Activated CD4-positive, alpha-beta T cell treated with anti-CD3 and anti-CD28 coated beads for 1 hour (primary cell): ENCODE data around the gene BORCS8.

Experiments used
- DNase-seq: peaks from one replicate; pipeline ENCODE4 v3.0.0-alpha.2; 2020

BORCS8 gene

DNA sequence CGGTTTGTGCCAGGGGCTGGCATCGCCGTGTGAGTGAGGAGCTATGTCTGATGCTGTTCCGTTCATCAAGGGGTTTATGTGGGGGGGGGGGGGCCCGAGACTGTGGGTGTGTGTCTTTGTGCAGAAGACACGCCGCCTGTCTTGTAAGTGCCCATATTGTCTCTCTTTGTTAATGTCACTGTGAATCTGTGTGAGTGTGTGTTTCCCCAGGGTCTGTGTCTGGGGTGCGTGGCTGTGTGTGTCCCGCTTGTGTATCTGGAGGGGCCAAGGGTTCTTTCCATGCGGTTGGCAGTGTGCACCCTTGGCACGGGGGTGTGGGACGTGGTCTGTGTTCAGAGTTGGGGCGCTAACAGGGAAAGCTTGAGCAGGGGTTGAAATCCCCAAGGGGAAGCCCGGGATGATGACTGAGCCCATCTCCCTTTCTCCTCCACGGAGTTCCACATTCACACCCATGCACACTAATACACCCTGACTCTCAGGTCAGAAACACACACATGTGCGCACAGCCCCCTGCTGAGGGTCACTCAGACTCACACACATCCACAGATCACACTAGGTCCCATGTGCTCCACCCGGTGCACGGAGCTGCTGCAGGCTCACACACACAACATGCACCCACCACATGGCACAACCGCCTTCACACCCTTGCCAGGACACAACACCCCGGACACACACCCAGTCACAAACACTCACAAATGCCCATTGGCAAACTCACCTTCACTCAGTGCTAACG is 21.6 kb upstream of the BORCS8 start:
- no peak for DNase-seq

DNA sequence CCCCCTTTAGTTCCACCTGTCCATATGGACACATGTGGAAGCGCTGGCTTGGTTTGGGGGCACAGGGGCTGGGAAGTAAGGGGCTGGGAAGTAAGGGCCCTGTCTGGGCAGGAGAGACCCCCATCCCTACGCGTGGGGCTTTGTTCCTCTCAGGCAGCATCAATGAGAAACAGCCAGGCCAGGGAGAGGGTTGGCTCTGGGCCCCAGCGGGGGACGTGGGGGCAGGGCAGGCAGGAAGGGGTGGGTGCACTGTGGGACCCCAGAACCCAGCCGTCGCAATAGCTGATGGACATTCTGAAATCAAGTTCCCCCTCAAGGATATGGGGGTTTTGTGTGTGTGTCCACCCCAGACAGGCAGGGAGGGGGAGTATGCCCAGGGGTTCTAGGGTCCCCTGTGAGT is 21.0 kb upstream of the BORCS8 start:
- DNase-seq, result no peak

DNA sequence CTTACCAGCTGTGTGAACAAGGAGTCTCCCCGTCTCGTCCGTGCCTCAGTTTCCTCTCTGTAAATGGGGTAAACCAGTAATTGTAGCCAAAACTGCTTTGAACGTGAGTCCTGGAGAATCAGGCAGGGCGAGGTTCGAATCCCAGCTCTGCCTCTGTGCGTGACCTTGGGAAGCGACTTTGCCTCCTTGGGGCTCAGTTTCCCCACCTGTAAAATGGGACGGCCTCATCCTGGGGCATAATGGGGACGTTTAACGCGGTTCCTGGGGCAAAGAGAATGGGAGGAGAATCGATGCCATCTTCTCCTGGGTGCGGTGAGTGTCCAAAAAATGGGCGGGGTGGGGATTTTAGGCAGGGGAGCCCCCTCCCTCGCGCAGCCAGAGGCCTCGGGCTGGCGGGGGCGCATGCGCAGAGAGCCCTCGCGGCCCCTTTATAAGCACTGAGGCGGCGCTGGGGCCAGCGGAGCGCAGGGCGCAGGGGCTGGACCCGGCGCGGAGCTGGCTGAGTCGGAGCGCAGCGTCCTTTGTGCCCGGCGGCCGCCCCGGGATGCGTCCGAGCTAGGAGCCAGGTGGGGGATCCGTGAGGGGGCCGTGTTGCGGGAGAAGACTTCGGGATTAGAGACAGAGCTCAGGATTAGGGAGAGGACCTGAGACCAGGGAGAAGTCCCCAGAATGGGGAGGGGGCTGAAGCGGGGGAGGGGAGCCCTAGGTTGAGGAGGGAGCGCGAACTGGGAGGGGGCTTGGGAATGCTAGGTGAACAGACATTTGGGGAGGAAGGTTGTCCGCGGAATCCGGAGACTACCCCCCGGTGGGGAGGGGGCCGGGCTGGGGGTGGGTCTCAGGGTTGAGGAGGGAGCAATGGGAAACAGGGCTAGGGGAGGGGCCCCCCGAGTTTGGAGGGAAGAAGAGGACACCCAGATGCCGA is 19.8 kb upstream of the BORCS8 start, which contains the start of gene NCAN:
Gene NCAN (plus strand): TSS at position 460 of the 922 bp plus-strand sequence. CDS start 4,996 bp downstream, outside the sequence.
- DNase-seq, result no peak

DNA sequence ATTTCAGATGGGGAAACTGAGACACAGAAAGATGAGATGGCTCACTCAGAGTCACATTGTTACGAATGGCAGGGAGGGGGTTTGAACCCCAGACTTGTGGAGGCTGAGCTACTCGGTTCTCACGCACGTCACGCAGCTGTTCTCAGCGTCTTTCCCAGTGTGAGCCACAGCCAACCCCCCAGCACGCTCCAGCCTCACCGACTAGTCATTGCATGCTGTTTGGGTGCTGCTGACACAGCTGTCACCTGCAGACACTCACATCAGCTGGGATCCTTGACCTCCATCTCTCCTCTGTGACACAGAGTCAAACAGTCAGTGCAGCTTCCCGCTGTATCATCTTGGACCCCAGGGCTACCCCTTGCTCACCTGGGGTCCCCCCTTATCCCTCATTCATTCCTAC is 17.4 kb upstream of the BORCS8 start:
- DNase-seq, result no peak

- DNase-seq, result no peak
These were observed 16.0 kb upstream of the BORCS8 start for GRCh38 chr19:19207637-19208572.

GRCh38 chr19:19206938-19207337 is 15.0 kb upstream of the BORCS8 start:
- no peak for DNase-seq

- no peak for DNase-seq
These were observed 13.8 kb upstream of the BORCS8 start for GRCh38 chr19:19205416-19206410.

GRCh38 chr19:19204181-19204580 is 12.2 kb upstream of the BORCS8 start:
- DNase-seq, result no peak

- DNase-seq, result peak; percentile 87
These were observed 11.3 kb upstream of the BORCS8 start, which contains the start of gene NR2C2AP for GRCh38 chr19:19203012-19203856. Gene NR2C2AP (minus strand): TSS chr19:19203414. CDS start chr19:19203060, 354 bp downstream.

GRCh38 chr19:19202707-19203011 is 10.7 kb upstream of the BORCS8 start:
- no peak for DNase-seq

GRCh38 chr19:19201697-19202630 is 10.0 kb upstream of the BORCS8 start:
- DNase-seq, result no peak

DNA sequence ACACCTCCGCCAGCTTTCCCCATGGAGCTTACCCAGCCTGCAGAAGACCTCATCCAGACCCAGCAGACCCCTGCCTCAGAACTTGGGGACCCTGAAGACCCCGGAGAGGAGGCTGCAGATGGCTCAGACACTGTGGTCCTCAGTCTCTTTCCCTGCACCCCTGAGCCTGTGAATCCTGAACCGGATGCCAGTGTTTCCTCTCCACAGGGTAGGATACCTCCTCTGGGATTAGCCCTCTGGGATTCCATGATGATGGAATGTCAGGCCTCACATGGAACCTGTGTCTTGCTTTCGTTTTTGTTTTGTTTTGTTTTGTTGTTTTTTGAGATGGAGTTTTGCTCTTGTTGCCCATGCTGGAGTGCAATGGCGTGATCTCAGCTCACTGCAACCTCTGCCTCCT is 2.0 kb upstream of the BORCS8 start:
- no peak for DNase-seq

DNA sequence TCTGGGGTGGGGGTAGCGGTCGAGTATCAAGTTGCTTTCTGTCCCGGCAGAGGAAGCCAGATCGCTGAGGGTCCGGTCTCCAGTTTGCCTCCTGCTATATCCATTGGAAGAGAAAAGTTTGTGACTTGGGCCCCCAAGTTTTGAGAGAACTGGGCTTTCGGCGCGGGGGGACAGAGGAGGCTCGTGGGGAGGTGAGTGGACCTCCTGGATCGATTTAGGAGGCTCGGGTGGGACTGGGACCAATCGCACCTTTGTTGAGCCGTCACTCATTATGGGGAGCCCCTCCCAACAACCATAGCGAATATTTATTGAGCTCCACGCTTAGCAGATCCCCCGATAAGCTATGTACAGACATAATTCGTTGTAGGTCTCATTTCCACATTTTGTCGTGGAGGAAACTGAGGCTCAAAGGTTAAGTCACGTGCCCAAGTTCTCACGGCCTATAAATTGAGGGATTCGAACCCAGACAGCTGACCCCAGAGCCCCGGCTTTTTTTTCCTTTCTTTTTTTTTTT is 1.0 kb upstream of the BORCS8 start:
- no peak for DNase-seq

- DNase-seq, result no peak
These were observed 229 bp downstream of the BORCS8 start for GRCh38 chr19:19191768-19192077.

GRCh38 chr19:19186742-19187141 is 5.2 kb downstream of the BORCS8 start:
- DNase-seq, result no peak

DNA sequence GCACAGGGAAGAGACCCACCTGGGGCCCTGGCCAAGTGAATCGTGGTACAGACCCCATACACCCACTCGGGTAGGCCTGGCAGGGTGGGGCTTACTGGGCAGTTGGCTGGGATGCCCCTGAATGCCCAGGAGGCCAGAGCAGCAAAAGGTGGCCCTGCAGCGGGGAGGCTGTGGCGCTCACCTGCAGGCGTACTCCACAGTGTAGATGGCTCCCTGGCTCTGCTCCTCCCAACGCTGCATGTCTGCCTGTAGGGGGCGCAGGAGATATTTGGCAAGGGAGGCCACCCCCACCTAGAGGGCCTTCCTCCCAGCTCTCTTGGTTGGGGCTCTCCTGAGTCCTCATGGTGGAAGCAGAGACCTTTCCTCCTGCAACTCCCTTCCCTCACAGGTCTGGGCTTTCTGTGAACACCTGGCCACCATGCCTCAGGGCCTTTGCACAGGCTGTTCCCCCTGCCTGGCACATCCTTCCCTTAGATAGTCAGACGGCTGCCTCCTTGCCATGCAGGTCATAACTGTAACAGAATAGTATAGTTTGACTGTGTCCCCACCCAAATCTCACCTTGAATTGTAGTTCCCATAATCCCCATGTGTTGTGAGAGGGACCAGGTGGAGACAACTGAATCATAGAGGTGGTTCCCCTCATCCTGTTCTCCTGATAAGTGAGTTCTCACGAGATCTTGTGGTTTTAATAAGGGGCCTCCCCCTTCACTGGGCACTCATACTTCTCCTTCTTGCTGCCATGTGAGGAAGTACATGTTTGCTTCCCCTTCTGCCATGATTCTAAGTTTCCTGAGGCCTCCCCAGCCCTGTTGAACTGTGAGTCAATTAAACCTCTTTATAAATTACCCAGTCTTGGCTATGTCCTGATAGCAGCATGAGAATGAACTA is 5.9 kb downstream of the BORCS8 start:
- DNase-seq, result peak; percentile 38

GRCh38 chr19:19181488-19181998 is 10.4 kb downstream of the BORCS8 start:
- DNase-seq, result no peak
